ENCODE measurements around the gene TMEM131. TPM values are rescaled to one million over a fixed set of nuclear protein-coding genes. Genes with fewer than 3 reads are reported as not detected.

Gene TMEM131
- total and polyA plus RNA-seq, 10 of the 15 experiments (the other 5 are each of a cell fraction or from before 2014, with no cell fraction given) = 6.0 to 48.2 (median 23.2) TPM

GRCh38 chr2:97801028-97801427 lies 194.7 kb downstream of the TMEM131 start:
- no peak overlapping the region for H3K4me3 ChIP-seq
- ChIA-PET SMC1A (ENCODE audit: uncharacterized antibody, unreplicated experiment) (interaction anchor here (0.6 to 1.1 kb wide), 5 partner anchors 9 to 263 kb away, joined by 3 to 5 read pairs (median 3); no protein-coding TSS in a partner anchor), CTCF (interaction anchor here (0.9 to 1.3 kb wide), 5 partner anchors 10 to 359 kb away, joined by 3 to 4 read pairs (median 3); no protein-coding TSS in a partner anchor), RAD21 (ENCODE audit: unreplicated experiment) (interaction anchor here (1.2 kb wide), 1 partner anchor 584 kb away, joined by 5 read pairs; no protein-coding TSS in a partner anchor), POLR2A (no interaction called here)
- H3K36me3 ChIP-seq (ENCODE audit: control insufficient read depth in 2 of 2, insufficient read depth in 2 of 2, low read length in 1 of 2) = peaks cover 0 to 19% of the 10 kb centered on the region in 2 experiments
- TF ChIP-seq, protein P1, sequence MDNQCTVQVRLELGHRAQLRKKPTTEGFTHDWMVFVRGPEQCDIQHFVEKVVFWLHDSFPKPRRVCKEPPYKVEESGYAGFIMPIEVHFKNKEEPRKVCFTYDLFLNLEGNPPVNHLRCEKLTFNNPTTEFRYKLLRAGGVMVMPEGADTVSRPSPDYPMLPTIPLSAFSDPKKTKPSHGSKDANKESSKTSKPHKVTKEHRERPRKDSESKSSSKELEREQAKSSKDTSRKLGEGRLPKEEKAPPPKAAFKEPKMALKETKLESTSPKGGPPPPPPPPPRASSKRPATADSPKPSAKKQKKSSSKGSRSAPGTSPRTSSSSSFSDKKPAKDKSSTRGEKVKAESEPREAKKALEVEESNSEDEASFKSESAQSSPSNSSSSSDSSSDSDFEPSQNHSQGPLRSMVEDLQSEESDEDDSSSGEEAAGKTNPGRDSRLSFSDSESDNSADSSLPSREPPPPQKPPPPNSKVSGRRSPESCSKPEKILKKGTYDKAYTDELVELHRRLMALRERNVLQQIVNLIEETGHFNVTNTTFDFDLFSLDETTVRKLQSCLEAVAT (IDR thresholded peaks at IDR 0.05) = no peak
- TF ChIP-seq MEF2B (IDR thresholded peaks at IDR 0.05; ENCODE audit: partially characterized antibody, poor library complexity, severe bottlenecking) = no peak
- TF ChIP-seq MTA3 (IDR thresholded peaks at IDR 0.05; ENCODE audit: borderline replicate concordance, low read length) = no peak
- TF ChIP-seq, protein P2, sequence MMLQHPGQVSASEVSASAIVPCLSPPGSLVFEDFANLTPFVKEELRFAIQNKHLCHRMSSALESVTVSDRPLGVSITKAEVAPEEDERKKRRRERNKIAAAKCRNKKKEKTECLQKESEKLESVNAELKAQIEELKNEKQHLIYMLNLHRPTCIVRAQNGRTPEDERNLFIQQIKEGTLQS (IDR thresholded peaks at IDR 0.05; ENCODE audit: borderline replicate concordance, extremely low read depth, low read depth, low read length) = no peak
- no peak for TF ChIP-seq SP1 (IDR thresholded peaks at IDR 0.05; ENCODE audit: low read depth, low read length)
- TF ChIP-seq, protein P3, sequence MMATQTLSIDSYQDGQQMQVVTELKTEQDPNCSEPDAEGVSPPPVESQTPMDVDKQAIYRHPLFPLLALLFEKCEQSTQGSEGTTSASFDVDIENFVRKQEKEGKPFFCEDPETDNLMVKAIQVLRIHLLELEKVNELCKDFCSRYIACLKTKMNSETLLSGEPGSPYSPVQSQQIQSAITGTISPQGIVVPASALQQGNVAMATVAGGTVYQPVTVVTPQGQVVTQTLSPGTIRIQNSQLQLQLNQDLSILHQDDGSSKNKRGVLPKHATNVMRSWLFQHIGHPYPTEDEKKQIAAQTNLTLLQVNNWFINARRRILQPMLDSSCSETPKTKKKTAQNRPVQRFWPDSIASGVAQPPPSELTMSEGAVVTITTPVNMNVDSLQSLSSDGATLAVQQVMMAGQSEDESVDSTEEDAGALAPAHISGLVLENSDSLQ (IDR thresholded peaks at IDR 0.05) = no peak
- TF ChIP-seq MXI1 (IDR thresholded peaks at IDR 0.05; ENCODE audit: low read depth, low read length) = no peak
- no peak for TF ChIP-seq EZH2 (IDR thresholded peaks at IDR 0.05; ENCODE audit: borderline replicate concordance, control insufficient read depth, low read depth, low read length)
- TF ChIP-seq PML (IDR thresholded peaks at IDR 0.05; ENCODE audit: low read length) = no peak
- no peak for TF ChIP-seq ZNF217 (IDR thresholded peaks at IDR 0.05)
- TF ChIP-seq IRF4 (IDR thresholded peaks at IDR 0.05; ENCODE audit: low read depth, low read length) = no peak
- no peak for TF ChIP-seq ZZZ3 (IDR thresholded peaks at IDR 0.05; ENCODE audit: control insufficient read depth, insufficient read length, low read depth)
- TF ChIP-seq IRF3 (IDR thresholded peaks at IDR 0.05) = no peak
- no peak for TF ChIP-seq MTA2 (IDR thresholded peaks at IDR 0.05; ENCODE audit: low read depth)
- no peaks in the 10 kb centered on the region for H3K4me1 ChIP-seq (ENCODE audit: control insufficient read depth, insufficient read depth, low read length)
- H2AFZ ChIP-seq (ENCODE audit: control insufficient read depth, low read depth, low read length) = no peak overlapping the region
- no TSS peak for BruUV-seq (replicated peaks)
- H3K9ac ChIP-seq (ENCODE audit: control insufficient read depth, insufficient read depth, low read length) = no peak overlapping the region
- ATAC-seq (no peak), DNase-seq (ENCODE audit: low read depth, low spot score) (no peak), FAIRE-seq (no peak)
- no peak overlapping the region for H3K4me2 ChIP-seq (ENCODE audit: control insufficient read depth, insufficient read depth)
- H3K27me3 ChIP-seq (replicated peaks in 1 of 2; ENCODE audit: control insufficient read depth in 2 of 2, insufficient read depth in 2 of 2, low read length in 1 of 2) = no peaks in the 10 kb centered on the region
- H3K9me3 ChIP-seq (replicated peaks; ENCODE audit: control insufficient read depth, insufficient read depth, low read length) = no peaks in the 10 kb centered on the region
- in situ Hi-C loops (cut with MboI) = loop anchor here (25.0 kb wide), 1 partner anchor 361 kb away; no protein-coding TSS in a partner anchor
- H3K79me2 ChIP-seq (ENCODE audit: control insufficient read depth, insufficient read depth, low read length) = no peaks in the 10 kb centered on the region
- intact Hi-C loops (cut with micrococcal nuclease; ENCODE audit: unreplicated experiment) = no loop called here
- H4K20me1 ChIP-seq (ENCODE audit: control insufficient read depth, insufficient read depth) = no peaks in the 10 kb centered on the region
- H3K27ac ChIP-seq (ENCODE audit: control insufficient read depth, insufficient read depth) = no peak overlapping the region
- 95% methylated on average over 1 of the region's 1 CpG for WGBS (ENCODE audit: insufficient coverage, insufficient replicate concordance, low lambda C conversion rate, missing lambda C conversion rate)

All from GM12878 (cell line).